CD4-positive, alpha-beta T cell treated with Interleukin-12 subunit alpha and Interleukin-12 subunit beta, for 1 hour (primary cell): ENCODE measurements around the gene ELOVL7.

Experiments used
- DNase-seq: peaks from one replicate; pipeline ENCODE4 v3.0.0-alpha.2; 2020

ELOVL7 gene

GRCh38 chr5:60710362-60710761 is 133.7 kb downstream of the ELOVL7 start:
- no peak for DNase-seq

GRCh38 chr5:60705144-60705543 is 138.9 kb downstream of the ELOVL7 start:
- DNase-seq: no peak

GRCh38 chr5:60703944-60704343 is 140.1 kb downstream of the ELOVL7 start:
- no peak for DNase-seq
